HEK293T (cell line): Measurements from ENCODE around the gene KIF25.

Source experiments
- BHLHE40 ChIP-seq: fragments of 450-650 bp; IDR thresholded peaks from 2 replicates; pipeline ENCODE4 v1.6.1; 2016; ENCODE audit warnings: mild to moderate bottlenecking, moderate library complexity, borderline replicate concordance
- FOXA1 ChIP-seq: fragments of 450-650 bp; IDR thresholded peaks from 2 replicates; pipeline ENCODE4 v1.6.1; 2016; ENCODE audit warnings: mild to moderate bottlenecking
- FOXK2 ChIP-seq: fragments of 450-650 bp; IDR thresholded peaks from 2 replicates; pipeline ENCODE4 v1.6.1; 2016; ENCODE audit warnings: mild to moderate bottlenecking
- FOXM1 ChIP-seq: fragments of 450-650 bp; IDR thresholded peaks from 2 replicates; pipeline ENCODE4 v1.6.1; 2017; ENCODE audit warnings: mild to moderate bottlenecking, borderline replicate concordance
- HDGF ChIP-seq: fragments of 450-650 bp; IDR thresholded peaks from 2 replicates; pipeline ENCODE4 v1.6.1; 2017; ENCODE audit warnings: antibody characterized with exemption, borderline replicate concordance
- PKNOX1 ChIP-seq: fragments of 450-650 bp; IDR thresholded peaks from 2 replicates; pipeline ENCODE4 v1.6.1; 2016
- SUZ12 ChIP-seq: fragments of 450-650 bp; IDR thresholded peaks from 2 replicates; pipeline ENCODE4 v1.6.1; 2016; ENCODE audit warnings: mild to moderate bottlenecking
- TARDBP ChIP-seq: fragments of 450-650 bp; IDR thresholded peaks from 2 replicates; pipeline ENCODE4 v1.6.1; 2016
- ZNF384 ChIP-seq: fragments of 450-650 bp; IDR thresholded peaks from 2 replicates; pipeline ENCODE4 v1.6.1; 2016

- no peak for TF ChIP-seq FOXM1
- no peak for TF ChIP-seq HDGF
- no peak for TF ChIP-seq ZNF384
- TF ChIP-seq PKNOX1, result no peak
- TF ChIP-seq BHLHE40, result no peak
- no peak for TF ChIP-seq SUZ12
- TF ChIP-seq FOXA1, result no peak
- no peak for TF ChIP-seq FOXK2
- no peak for TF ChIP-seq TARDBP
These were observed 22.0 kb upstream of the KIF25 start for GRCh38 chr6:167975458-167975857.
